NCI-H748 (cell line): Measurements from ENCODE around the gene INPP5D.

Experiments
- DNase-seq: peaks from one replicate; lab custom pipeline; 2025; ENCODE audit not compliant: unreplicated experiment; lab: John Stamatoyannopoulos, UW

Gene INPP5D

GRCh38 chr2:233075141-233075965 lies 15.2 kb downstream of the INPP5D start:
- no peak for DNase-seq

DNA sequence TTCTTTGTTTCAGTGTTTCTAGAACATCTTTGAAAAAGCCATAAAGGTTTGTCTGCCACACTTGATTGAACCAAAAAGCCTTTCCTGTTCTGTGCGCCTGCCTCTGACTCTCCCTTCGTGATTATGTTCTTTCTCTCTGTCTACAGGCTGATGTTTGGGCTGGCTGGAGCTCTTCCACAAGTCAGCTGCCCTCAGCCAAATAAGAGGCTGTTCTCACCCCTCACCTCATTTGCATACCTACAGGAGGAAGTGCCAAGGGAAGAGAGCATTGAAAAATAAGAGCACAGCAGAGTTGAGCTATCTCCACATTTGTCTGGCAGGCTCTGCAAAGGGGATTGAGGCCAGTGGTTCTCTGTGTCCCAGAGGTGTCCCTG lies 15.8 kb downstream of the INPP5D start:
- no peak for DNase-seq

- no peak for DNase-seq
Observed at GRCh38 chr2:233076749-233077148, 16.6 kb downstream of the INPP5D start.

- DNase-seq, result no peak
Observed at GRCh38 chr2:233079473-233079877, 19.3 kb downstream of the INPP5D start.

DNA sequence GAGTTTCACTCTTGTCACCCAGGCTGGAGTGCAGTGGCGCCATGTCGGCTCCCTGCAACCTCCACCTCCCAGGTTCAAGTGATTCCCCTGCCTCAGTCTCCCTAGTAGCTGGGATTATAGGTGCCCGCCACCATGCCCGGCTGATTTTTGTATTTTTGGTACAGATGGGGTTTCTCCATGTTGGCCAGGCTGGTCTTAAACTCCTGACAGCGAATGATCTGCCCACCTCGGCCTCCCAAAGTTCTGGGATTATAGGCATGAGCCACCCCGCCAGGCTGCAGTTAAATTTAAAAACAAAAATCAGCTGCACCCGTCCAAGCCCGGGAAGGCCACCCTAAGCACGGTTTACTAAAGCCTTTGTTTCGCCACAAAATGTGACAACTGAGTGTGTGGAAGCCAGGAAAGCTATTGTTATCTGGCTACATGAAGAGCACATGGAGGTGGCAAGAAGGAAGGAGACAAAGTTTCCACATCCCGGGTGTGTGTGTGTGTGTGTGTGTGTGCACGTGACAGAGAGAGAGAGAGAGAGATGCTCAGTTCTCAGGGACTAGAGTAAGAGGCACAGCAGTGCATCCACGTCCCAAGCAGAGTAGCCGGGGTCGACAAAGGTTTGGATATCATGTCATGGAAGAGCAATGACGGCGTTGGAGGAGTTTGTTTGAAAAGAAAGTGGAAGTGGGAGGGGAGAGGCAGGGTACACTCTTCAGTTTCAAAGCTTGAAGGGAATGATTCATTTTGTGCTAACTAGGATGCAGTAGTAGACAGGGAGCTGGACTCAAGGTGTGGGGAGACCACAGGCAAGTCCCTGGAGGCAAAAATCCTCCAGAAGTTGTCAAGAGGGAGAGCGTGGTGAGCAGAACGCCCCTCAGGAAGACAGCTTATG lies 20.1 kb downstream of the INPP5D start:
- no peak for DNase-seq

- no peak for DNase-seq
Observed at GRCh38 chr2:233080836-233081229, 20.7 kb downstream of the INPP5D start.

DNA sequence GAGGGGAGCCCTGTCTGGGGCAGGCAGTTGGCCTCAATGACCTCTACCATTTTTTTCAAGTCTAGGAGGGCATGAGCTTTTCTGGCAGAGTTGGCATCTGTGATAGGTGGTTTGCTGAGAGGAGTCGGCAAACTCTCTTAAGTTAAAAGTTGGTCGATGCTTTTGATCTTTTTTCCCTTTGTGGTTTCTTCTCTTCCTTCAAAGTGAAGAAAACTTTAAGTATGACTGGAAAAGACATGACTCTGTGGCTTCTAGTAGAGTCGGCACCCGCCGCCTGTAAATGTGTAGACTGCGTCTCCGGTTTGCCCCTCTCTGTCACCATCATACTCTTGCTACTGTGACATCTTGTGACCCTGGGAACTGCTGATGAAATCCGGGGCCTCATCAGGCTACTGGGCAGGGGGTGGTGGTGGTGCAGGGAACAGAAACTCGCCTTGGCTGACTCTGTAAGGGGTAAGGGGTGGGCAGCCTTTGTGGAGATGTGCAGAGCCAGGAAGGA lies 21.1 kb downstream of the INPP5D start:
- no peak for DNase-seq

DNA sequence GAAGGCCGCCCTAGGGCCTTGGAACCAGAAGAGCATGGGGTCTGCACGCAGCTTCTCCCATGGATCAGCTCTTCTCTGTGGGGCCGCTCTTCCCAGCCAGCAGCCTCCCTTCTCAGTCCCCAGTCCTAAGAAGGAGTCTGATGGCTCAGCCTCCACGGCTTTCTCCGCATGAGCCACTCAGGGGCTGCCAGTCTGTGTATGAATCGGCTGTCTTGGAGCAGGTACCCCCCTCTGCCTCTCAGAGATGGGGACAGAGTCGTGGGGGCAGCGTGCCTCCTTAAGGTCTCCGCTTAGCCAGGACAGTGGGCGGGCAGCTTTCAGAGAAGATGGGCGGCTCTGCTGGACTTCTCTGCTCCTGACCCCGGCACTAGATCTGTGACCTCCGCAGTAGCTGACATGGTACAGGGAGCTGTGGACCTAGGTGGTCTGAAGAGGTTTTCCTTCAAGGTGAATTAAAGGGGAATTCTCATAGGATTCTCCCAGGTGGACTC lies 21.6 kb downstream of the INPP5D start:
- no peak for DNase-seq

- DNase-seq, result no peak
Observed at GRCh38 chr2:233082222-233082930, 22.2 kb downstream of the INPP5D start.

DNA sequence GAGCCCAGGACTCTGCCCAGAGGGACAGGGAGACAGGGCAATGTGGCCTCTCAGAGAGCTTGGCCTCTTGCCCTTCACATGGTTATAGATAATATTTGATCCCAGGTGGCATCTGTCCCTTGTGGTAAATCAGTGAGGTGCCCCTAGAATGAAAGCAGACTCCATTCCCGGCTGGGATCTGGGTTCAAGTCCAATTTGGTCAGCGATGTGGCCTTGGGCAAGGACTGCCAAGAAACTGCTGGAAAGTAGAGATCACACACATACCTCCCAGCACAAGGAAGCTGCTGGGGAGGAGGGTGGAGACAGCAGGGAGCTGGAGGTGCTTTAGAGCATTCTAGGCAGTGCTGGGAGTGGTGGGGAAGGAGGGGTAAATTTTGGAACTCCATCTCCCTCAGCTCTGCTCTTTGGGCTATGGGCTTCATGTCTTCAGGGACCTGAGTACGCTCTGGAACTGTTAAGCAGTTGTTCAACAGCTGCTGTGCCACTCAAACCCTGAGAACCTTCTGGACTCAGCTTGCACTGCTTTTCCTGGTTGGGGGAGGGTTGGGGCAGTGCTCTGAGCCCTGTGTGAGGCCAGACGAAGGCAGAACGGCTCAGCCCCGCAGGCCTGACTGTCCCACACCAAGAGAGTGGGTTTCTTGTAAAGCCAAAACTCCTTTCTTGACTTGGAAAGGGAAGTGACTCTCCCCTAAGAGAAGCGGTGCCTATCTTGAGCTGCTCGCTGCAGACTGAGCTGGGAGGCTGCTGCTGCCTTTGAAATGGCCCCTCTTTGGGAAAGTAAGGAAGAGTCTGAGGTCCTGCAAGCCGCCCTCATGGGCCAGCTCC lies 23.0 kb downstream of the INPP5D start:
- no peak for DNase-seq

DNA sequence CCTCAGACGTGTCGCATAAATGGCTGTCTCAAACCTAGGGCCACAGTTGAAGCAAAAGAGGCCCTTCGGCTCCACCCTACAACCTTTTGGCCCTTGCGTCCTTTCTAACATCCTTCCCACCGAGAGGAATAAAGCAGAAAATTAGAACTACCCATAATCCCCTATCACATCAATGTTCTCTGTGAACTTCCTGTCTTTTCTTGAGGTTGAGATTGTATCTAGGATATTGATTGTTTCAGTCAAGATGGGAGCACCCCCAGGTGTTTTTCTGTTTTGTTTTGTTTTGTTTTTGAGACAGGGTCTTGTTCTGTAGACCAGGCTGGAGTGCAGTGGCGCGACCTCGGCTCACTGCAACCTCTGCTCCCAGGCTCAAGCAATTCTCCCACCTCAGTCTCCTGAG lies 23.6 kb downstream of the INPP5D start:
- DNase-seq, result no peak

DNA sequence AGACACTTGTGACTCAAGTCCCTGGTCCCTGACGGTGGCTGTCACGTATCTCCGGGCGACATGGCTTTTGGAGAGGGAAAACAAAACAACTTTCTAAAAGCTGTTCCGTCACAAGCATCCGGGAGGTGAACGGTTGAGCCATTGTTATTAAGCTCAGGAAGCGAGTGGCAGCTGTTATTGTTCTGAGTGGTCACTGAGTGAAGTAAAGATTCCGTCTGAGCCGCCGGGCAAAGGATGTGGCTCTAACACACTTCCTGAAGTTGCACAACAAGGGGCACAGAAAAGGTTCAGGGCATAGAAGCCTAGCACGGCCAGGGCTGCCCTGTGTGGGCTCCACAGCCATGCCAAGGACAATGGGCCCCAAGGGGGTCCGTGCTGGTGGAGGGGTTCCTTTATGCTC lies 24.3 kb downstream of the INPP5D start:
- no peak for DNase-seq

GRCh38 chr2:233085037-233085838 lies 25.1 kb downstream of the INPP5D start:
- DNase-seq, result no peak

- DNase-seq, result no peak
Observed at GRCh38 chr2:233085839-233086150, 25.7 kb downstream of the INPP5D start.

DNA sequence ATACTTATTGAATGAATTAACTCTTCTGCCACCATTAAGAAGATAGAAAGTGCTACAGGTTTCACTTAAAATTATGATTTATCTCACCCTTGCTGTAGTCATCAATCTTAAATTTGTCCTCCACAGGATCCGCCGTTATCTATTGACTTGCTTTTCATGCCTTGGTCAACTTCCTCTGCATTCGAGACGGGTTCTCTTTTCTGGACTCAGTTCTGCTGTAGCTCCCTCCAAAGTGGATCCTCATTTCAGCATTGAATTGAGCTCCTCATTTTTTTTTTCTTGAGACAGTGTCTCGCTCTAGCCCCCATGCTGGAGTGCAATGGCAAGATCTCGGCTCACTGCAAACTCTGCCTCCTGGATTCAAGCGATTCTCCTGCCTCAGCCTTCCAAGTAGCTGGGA lies 27.6 kb downstream of the INPP5D start:
- no peak for DNase-seq

GRCh38 chr2:233088972-233089345 lies 28.8 kb downstream of the INPP5D start:
- DNase-seq, result no peak

GRCh38 chr2:233089851-233090250 lies 29.7 kb downstream of the INPP5D start:
- DNase-seq, result no peak

DNA sequence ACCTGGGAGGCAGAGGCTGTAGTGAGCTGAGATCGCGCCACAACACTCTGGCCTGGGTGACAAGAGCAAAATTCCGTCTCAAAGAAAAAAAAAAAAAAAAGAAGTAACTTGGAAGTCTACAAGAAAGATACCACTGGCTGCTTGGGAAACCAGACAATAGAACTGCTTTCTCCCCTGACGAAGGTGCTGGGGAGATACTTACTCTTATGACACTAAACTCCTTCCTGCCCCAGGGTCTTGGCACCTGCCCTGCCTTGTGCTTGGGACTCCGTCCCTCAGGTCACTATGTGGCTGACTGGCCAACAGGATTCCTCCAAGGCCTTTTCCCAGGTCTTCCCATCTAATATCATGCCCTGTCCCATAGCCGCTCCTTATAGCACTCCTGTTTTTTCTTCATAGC lies 30.7 kb downstream of the INPP5D start:
- DNase-seq, result no peak

DNA sequence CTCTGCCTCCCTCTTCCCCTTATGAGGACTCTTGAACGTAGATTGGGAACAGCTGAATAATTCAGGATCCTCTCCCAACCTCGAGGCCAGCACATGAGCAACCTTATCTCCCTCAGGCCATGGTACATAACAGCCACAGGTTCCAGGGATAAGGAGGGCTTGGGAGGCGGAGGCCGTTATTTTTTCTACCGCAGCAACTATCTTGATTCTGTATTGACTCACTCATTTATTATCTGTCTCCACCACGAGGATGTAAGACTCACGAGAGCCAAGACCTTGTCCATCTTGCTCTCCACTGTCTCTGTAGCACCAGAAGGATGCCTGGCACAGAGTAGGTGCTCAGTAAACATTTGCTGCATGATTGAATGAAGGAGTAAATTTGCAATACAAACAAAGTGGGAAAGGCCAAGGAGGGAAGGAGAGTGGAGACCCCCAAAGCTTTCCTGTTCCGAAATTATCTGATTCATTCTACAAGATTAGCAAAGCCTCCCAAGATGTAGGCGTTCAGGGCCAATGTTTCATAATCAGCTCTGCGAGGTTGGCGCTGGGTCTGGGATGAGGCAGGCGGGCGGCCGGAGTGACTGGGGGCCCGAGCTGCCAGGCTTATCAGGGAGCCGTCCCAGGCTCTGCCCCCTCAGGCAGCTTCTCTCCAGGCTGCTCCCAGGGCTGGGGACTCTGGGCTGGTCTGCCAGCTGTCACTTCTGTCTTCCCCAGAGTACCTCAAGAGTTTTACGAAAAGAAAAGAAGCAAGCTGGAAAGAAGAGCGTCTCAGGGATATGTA lies 31.6 kb downstream of the INPP5D start:
- no peak for DNase-seq
